ENCODE results near the gene SH2D2A. TPM values are rescaled to one million over a fixed set of nuclear protein-coding genes. Genes with fewer than 3 reads are reported as not detected.

The SH2D2A gene
- total and polyA plus RNA-seq, 4 donors, result 1.1 to 3.0 (median 2.0) TPM

GRCh38 chr1:156781585-156782186 lies 35.0 kb downstream of the SH2D2A start:
- no peak for TF ChIP-seq CTCF (IDR thresholded peaks at IDR 0.05; ENCODE audit: control extremely low read depth, extremely low read depth)
- Histone ChIP-seq H3K9ac (ENCODE audit: insufficient read depth in 1 of 2, low read length in 2 of 2) (no peak overlapping the region), H3K27ac (ENCODE audit: low read depth in 1 of 2, low read length in 1 of 2) (no peak overlapping the region), H3K4me1 (ENCODE audit: control insufficient read depth in 5 of 5, insufficient read depth in 5 of 5, low read length in 5 of 5) (peaks cover 0 to 13% (median 8%) of the 10 kb centered on the region in 5 donors), H3K9me3 (ENCODE audit: control insufficient read depth in 4 of 4, insufficient read depth in 3 of 4, low read length in 3 of 4) (no peaks in the 10 kb centered on the region), H3K36me3 (ENCODE audit: control insufficient read depth in 4 of 4, insufficient read depth in 4 of 4, low read length in 4 of 4) (peaks cover 3 to 33% (median 16%) of the 10 kb centered on the region in 4 donors), H3K27me3 (ENCODE audit: control insufficient read depth in 3 of 3, insufficient read depth in 3 of 3, low read length in 2 of 3) (no peaks in the 10 kb centered on the region), H3K4me3 (no peak overlapping the region)
- ATAC-seq (ENCODE audit: insufficient read depth, low FRiP score) (peak; percentile 27), DNase-seq (peak in 1 of 3 donors; percentile 29)

- Histone ChIP-seq H3K36me3 (ENCODE audit: control insufficient read depth in 4 of 4, insufficient read depth in 4 of 4, low read length in 4 of 4) (peaks cover 1 to 11% (median 4%) of the 10 kb centered on the region in 4 donors), H3K4me3 (no peak overlapping the region), H3K4me1 (ENCODE audit: control insufficient read depth in 5 of 5, insufficient read depth in 5 of 5, low read length in 5 of 5) (peaks cover under 1 to 25% (median 15%) of the 10 kb centered on the region in 5 donors), H3K9ac (ENCODE audit: insufficient read depth in 1 of 2, low read length in 2 of 2) (no peak overlapping the region), H3K27me3 (ENCODE audit: control insufficient read depth in 3 of 3, insufficient read depth in 3 of 3, low read length in 2 of 3) (no peaks in the 10 kb centered on the region), H3K27ac (ENCODE audit: low read depth in 1 of 2, low read length in 1 of 2) (no peak overlapping the region), H3K9me3 (ENCODE audit: control insufficient read depth in 4 of 4, insufficient read depth in 3 of 4, low read length in 3 of 4) (no peaks in the 10 kb centered on the region)
- no peak for ATAC-seq (ENCODE audit: insufficient read depth, low FRiP score)
- 28 to 54% methylated on average over 1 of the region's 1 CpG for WGBS, 2 donors
- TF ChIP-seq CTCF (IDR thresholded peaks at IDR 0.05; ENCODE audit: control extremely low read depth, extremely low read depth), result no peak
- no peak for DNase-seq
Observed at GRCh38 chr1:156777573-156777972, 39.1 kb downstream of the SH2D2A start.

DNA sequence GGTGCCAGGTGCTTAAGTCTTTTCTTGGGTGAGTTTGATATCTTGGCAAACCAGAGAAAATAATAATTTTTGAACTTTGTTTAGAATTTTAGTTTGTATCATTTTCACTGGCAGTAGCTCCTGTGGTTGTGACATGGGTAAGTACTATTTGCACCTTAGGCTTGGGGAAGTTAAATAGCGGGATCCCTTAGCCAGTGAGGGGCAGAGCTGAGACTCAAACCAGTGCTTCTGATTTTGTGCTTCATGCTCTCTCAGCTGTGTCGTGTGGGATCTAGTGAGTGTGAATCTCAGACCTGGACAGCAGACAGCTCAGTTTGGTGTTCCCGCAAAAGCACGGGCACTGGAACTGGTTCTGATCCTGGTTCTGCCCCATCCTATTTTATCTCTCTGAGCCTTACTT lies 39.7 kb downstream of the SH2D2A start:
- ATAC-seq (ENCODE audit: insufficient read depth, low FRiP score), result no peak
- no peak for DNase-seq
- Histone ChIP-seq H3K4me3 (no peak overlapping the region), H3K4me1 (ENCODE audit: control insufficient read depth in 5 of 5, insufficient read depth in 5 of 5, low read length in 5 of 5) (peaks cover 3 to 29% (median 13%) of the 10 kb centered on the region in 5 donors), H3K27me3 (ENCODE audit: control insufficient read depth in 3 of 3, insufficient read depth in 3 of 3, low read length in 2 of 3) (no peaks in the 10 kb centered on the region), H3K9me3 (ENCODE audit: control insufficient read depth in 4 of 4, insufficient read depth in 3 of 4, low read length in 3 of 4) (no peaks in the 10 kb centered on the region), H3K27ac (ENCODE audit: low read depth in 1 of 2, low read length in 1 of 2) (no peak overlapping the region), H3K9ac (ENCODE audit: insufficient read depth in 1 of 2, low read length in 2 of 2) (no peak overlapping the region), H3K36me3 (ENCODE audit: control insufficient read depth in 4 of 4, insufficient read depth in 4 of 4, low read length in 4 of 4) (peaks cover 1 to 7% (median 4%) of the 10 kb centered on the region in 4 donors)
- 62 to 75% methylated on average over 4 of the region's 4 CpGs for WGBS, 2 donors
- no peak for TF ChIP-seq CTCF (IDR thresholded peaks at IDR 0.05; ENCODE audit: control extremely low read depth, extremely low read depth)

DNA sequence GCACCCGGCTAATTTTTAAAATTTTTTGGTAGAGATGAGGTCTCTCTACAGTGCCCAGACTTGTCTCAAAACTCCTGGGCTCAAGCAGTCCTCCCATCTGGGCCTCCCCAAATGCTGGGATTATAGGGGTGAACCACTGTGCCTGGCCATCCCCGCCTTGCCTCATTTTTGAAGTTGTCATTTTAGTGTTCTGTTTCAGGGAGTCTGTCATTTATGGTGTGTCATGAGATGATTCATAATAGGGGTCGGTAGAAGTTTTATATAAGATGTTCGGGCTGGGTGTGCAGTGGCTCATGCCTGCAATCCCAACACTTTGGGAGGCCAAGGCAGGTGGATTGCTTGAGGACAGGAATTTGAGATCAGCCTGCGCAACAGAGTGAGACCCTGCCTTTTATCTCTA lies 40.8 kb downstream of the SH2D2A start:
- 86 to 88% methylated on average over 5 of the region's 5 CpGs for WGBS, 2 donors
- H3K27me3 ChIP-seq (ENCODE audit: control insufficient read depth in 3 of 3, insufficient read depth in 3 of 3, low read length in 2 of 3), result no peaks in the 10 kb centered on the region
- no peak overlapping the region for H3K4me3 ChIP-seq
- ATAC-seq (ENCODE audit: insufficient read depth, low FRiP score) (no peak), DNase-seq (no peak)
- H3K9me3 ChIP-seq (ENCODE audit: control insufficient read depth in 4 of 4, insufficient read depth in 3 of 4, low read length in 3 of 4), result no peaks in the 10 kb centered on the region
- peaks cover 3 to 36% (median 11%) of the 10 kb centered on the region in 5 donors for H3K4me1 ChIP-seq (ENCODE audit: control insufficient read depth in 5 of 5, insufficient read depth in 5 of 5, low read length in 5 of 5)
- no peak overlapping the region for H3K9ac ChIP-seq (ENCODE audit: insufficient read depth in 1 of 2, low read length in 2 of 2)
- no peak overlapping the region for H3K27ac ChIP-seq (ENCODE audit: low read depth in 1 of 2, low read length in 1 of 2)
- H3K36me3 ChIP-seq (ENCODE audit: control insufficient read depth in 4 of 4, insufficient read depth in 4 of 4, low read length in 4 of 4), result peaks cover 0 to 8% (median 7%) of the 10 kb centered on the region in 4 donors
- TF ChIP-seq CTCF (IDR thresholded peaks at IDR 0.05; ENCODE audit: control extremely low read depth, extremely low read depth), result no peak

All from lung (tissue), 12 donors.